ENCODE data around the gene ADD3. TPM values are rescaled to one million over a fixed set of nuclear protein-coding genes. Genes with fewer than 3 reads are reported as not detected.

The ADD3 gene
- total and polyA plus RNA-seq, 2 of the 13 experiments (the other 11 are each of a cell fraction or from before 2014, with no cell fraction given), result 44.7 to 57.5 TPM

GRCh38 chr10:110069502-110069982 is 61.8 kb downstream of the ADD3 start:
- Histone ChIP-seq H3K4me3 (replicated peaks in 1 of 3; ENCODE audit: insufficient read depth in 1 of 3, low read depth in 2 of 3, low read length in 3 of 3) (no peak overlapping the region), H3K79me2 (ENCODE audit: insufficient read depth, low read length) (no peaks in the 10 kb centered on the region), H3K36me3 (replicated peaks in 1 of 2; ENCODE audit: control insufficient read depth in 1 of 2, insufficient read depth in 2 of 2, low read length in 2 of 2) (no peaks in the 10 kb centered on the region; a peak in 1 of 5 replicates), H3K27me3 (ENCODE audit: control insufficient read depth in 1 of 2, insufficient read depth in 2 of 2, low read length in 2 of 2) (no peaks in the 10 kb centered on the region), H3K4me1 (ENCODE audit: insufficient read depth, low read length) (peaks cover 48% of the 10 kb centered on the region), H4K20me1 (ENCODE audit: insufficient read depth, low read length) (no peaks in the 10 kb centered on the region), H3K27ac (ENCODE audit: extremely low read length, insufficient read depth, low read length) (no peak overlapping the region), H2AFZ (ENCODE audit: low read length) (no peak overlapping the region), H3K4me2 (ENCODE audit: low read depth, low read length) (no peak overlapping the region), H3K9me3 (ENCODE audit: low read length) (no peaks in the 10 kb centered on the region), H3K9ac (ENCODE audit: insufficient read depth, low read depth, low read length) (no peak overlapping the region)
- POLR2A ChIA-PET, result interaction anchor here (0.6 kb wide), 1 partner anchor 157 kb away, joined by 3 read pairs; no protein-coding TSS in a partner anchor
- BruUV-seq (replicated peaks), result no TSS peak
- intact Hi-C loops (cut with micrococcal nuclease; ENCODE audit: unreplicated experiment), result no loop called here
- FAIRE-seq, result no peak
- no peak for DNase-seq (ENCODE audit: low spot score)
- no peak for TF ChIP-seq HCFC1 (IDR thresholded peaks at IDR 0.05; ENCODE audit: low read depth, low read length)
- no peak for TF ChIP-seq CBX2 (IDR thresholded peaks at IDR 0.05; ENCODE audit: low read depth, low read length)
- TF ChIP-seq CBX2 (CRISPR knock-in tag; IDR thresholded peaks at IDR 0.05; ENCODE audit: low read depth), result no peak
- TF ChIP-seq ZNF816 (CRISPR knock-in tag; IDR thresholded peaks at IDR 0.05; ENCODE audit: borderline replicate concordance), result no peak
- TF ChIP-seq HNRNPL (IDR thresholded peaks at IDR 0.05; ENCODE audit: low read depth, low read length), result no peak
- TF ChIP-seq MIER3 (CRISPR knock-in tag; IDR thresholded peaks at IDR 0.05; ENCODE audit: borderline replicate concordance), result no peak
- TF ChIP-seq NCOR1 (IDR thresholded peaks at IDR 0.05; ENCODE audit: borderline replicate concordance, low read length), result no peak
- TF ChIP-seq CHD4 (IDR thresholded peaks at IDR 0.05; ENCODE audit: borderline replicate concordance, low read length), result no peak
- no peak for TF ChIP-seq ZSCAN22 (CRISPR knock-in tag; IDR thresholded peaks at IDR 0.05)
- TF ChIP-seq ZNF512B (CRISPR knock-in tag; IDR thresholded peaks at IDR 0.05; ENCODE audit: borderline replicate concordance), result no peak
- no peak for TF ChIP-seq ZNF562 (CRISPR knock-in tag; IDR thresholded peaks at IDR 0.05; ENCODE audit: borderline replicate concordance)
- TF ChIP-seq CBFB (CRISPR knock-in tag; IDR thresholded peaks at IDR 0.05), result no peak
- TF ChIP-seq PRDM10 (CRISPR knock-in tag; IDR thresholded peaks at IDR 0.05; ENCODE audit: low read depth), result no peak
- no peak for TF ChIP-seq YEATS2 (CRISPR knock-in tag; IDR thresholded peaks at IDR 0.05; ENCODE audit: borderline replicate concordance)
- no peak for TF ChIP-seq RFX1 (IDR thresholded peaks at IDR 0.05)
- no peak for TF ChIP-seq TFAP4 (IDR thresholded peaks at IDR 0.05; ENCODE audit: borderline replicate concordance, low read depth)
- no peak for TF ChIP-seq NFKBIZ (CRISPR knock-in tag; IDR thresholded peaks at IDR 0.05)
- ATAC-seq, result no peak
- CTCF ChIA-PET (ENCODE audit: low intra/inter-chr PET ratio, low total read pairs), result no interaction called here
- 100% methylated on average over 1 of the region's 1 CpG for WGBS (ENCODE audit: low lambda C conversion rate)
- in situ Hi-C loops (cut with HindIII; ENCODE audit: extremely low pct_ligation_motif_present, low pct_unique_long_range_greater_than_20kb), result no loop called here

All from HepG2 (cell line).